GM12878 (cell line): Measurements from ENCODE around the gene MT1G.

ENCODE experiments used
- EZH2 ChIP-seq: IDR thresholded peaks from 2 replicates; pipeline ENCODE4 v1.6.1; 2012; ENCODE audit warnings: low read depth, mild to moderate bottlenecking, control low read depth, inconsistent platforms, low read length, borderline replicate concordance; ENCODE audit not compliant: control insufficient read depth
- GABPA ChIP-seq: IDR thresholded peaks from 2 replicates; pipeline ENCODE4 v1.6.1; 2014; ENCODE audit warnings: antibody characterized with exemption, low read depth, mild to moderate bottlenecking, inconsistent platforms
- KAT2A ChIP-seq: conservative IDR thresholded peaks from 2 replicates; pipeline ENCODE4 v1.6.1; 2011; ENCODE audit warnings: low read depth, low read length; ENCODE audit not compliant: control insufficient read depth
- MTA2 ChIP-seq: fragments of 450-650 bp; IDR thresholded peaks from 2 replicates; pipeline ENCODE4 v1.6.1; 2016; ENCODE audit warnings: low read depth, mild to moderate bottlenecking, moderate library complexity
- NR2C2 ChIP-seq: IDR thresholded peaks from 2 replicates; pipeline ENCODE4 v1.6.1; 2011; ENCODE audit warnings: borderline replicate concordance, low read depth; ENCODE audit not compliant: control insufficient read depth, insufficient read length
- NRF1 ChIP-seq: conservative IDR thresholded peaks from 2 replicates; pipeline ENCODE4 v1.6.1; 2011; ENCODE audit warnings: mild to moderate bottlenecking, low read depth, low read length, improper control_type of control experiment
- POLR2A ChIP-seq: IDR thresholded peaks from 2 replicates; pipeline ENCODE4 v1.6.1; 2011; ENCODE audit warnings: low read depth, mild to moderate bottlenecking, low read length
- TF ChIP-seq, protein P1 (sequence below): fragments of 450-650 bp; IDR thresholded peaks from 2 replicates; pipeline ENCODE4 v1.6.1; 2018; ENCODE audit warnings: mild to moderate bottlenecking, low read depth, moderate library complexity; ENCODE audit not compliant: partially characterized antibody
- TF ChIP-seq, protein P2 (sequence below), 3 experiments: IDR thresholded peaks in 2 of 3; conservative IDR thresholded peaks in 1 of 3; 2 replicates each; pipeline ENCODE4 v1.5.1; 2011; ENCODE audit warnings: low read depth in 3 of 3, low read length in 3 of 3, mild to moderate bottlenecking in 3 of 3, control low read depth in 2 of 3, moderate library complexity in 2 of 3, inconsistent platforms in 1 of 3, mixed read lengths in 1 of 3; ENCODE audit not compliant: control insufficient read depth in 2 of 3, insufficient read depth in 1 of 3; ENCODE audit errors: extremely low read depth in 1 of 3
- TF ChIP-seq, protein P3 (sequence below): fragments of 450-650 bp; formaldehyde crosslinking; IDR thresholded peaks from 2 replicates; pipeline ENCODE4 v1.4.0; 2022; ENCODE audit warnings: mild to moderate bottlenecking, moderate library complexity
- TF ChIP-seq, protein P4 (sequence below): fragments of 450-650 bp; IDR thresholded peaks from 2 replicates; pipeline ENCODE4 v1.6.1; 2017; ENCODE audit warnings: mild to moderate bottlenecking
- TF ChIP-seq, protein P5 (sequence below): IDR thresholded peaks from 2 replicates; pipeline ENCODE4 v1.6.1; 2012; ENCODE audit warnings: mild to moderate bottlenecking, low read depth, low read length

DNA sequence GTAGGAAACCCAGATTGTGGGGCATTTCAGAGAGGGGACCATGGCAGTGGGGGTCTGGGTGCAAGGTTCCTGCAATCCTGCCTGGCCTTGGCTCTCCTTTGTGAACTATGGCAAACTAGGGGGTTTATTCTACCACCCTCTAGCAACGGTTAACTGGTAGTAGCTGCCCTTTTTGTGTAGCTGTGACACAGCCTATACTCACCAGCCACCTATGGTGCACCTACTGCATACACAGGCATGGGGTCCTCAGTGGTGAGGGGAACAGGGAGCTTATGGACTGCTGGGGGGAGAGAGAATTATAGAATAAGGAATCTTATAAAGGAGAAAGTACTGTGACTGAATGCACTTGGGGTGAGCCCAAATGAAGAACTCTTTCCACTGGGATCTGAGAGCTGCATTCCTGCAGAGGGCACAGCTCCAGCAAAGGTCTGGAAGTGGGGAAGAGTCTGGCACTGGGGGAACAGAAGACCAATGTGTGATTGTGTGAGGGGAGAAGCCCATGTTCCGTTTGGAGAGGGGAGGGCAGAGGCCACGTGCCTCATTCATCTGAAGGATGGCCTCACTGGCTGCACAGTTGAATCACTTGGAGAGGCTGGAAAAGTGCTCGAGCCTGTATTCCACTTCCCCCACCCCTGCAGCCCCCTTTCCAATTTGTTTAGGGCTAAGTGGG is 16.5 kb upstream of the MT1G start:
- TF ChIP-seq, protein P1, sequence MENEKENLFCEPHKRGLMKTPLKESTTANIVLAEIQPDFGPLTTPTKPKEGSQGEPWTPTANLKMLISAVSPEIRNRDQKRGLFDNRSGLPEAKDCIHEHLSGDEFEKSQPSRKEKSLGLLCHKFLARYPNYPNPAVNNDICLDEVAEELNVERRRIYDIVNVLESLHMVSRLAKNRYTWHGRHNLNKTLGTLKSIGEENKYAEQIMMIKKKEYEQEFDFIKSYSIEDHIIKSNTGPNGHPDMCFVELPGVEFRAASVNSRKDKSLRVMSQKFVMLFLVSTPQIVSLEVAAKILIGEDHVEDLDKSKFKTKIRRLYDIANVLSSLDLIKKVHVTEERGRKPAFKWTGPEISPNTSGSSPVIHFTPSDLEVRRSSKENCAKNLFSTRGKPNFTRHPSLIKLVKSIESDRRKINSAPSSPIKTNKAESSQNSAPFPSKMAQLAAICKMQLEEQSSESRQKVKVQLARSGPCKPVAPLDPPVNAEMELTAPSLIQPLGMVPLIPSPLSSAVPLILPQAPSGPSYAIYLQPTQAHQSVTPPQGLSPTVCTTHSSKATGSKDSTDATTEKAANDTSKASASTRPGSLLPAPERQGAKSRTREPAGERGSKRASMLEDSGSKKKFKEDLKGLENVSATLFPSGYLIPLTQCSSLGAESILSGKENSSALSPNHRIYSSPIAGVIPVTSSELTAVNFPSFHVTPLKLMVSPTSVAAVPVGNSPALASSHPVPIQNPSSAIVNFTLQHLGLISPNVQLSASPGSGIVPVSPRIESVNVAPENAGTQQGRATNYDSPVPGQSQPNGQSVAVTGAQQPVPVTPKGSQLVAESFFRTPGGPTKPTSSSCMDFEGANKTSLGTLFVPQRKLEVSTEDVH = no peak
- TF ChIP-seq, protein P2, sequence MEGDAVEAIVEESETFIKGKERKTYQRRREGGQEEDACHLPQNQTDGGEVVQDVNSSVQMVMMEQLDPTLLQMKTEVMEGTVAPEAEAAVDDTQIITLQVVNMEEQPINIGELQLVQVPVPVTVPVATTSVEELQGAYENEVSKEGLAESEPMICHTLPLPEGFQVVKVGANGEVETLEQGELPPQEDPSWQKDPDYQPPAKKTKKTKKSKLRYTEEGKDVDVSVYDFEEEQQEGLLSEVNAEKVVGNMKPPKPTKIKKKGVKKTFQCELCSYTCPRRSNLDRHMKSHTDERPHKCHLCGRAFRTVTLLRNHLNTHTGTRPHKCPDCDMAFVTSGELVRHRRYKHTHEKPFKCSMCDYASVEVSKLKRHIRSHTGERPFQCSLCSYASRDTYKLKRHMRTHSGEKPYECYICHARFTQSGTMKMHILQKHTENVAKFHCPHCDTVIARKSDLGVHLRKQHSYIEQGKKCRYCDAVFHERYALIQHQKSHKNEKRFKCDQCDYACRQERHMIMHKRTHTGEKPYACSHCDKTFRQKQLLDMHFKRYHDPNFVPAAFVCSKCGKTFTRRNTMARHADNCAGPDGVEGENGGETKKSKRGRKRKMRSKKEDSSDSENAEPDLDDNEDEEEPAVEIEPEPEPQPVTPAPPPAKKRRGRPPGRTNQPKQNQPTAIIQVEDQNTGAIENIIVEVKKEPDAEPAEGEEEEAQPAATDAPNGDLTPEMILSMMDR (IDR thresholded peaks at IDR 0.05 in 2 of 3, conservative IDR thresholded peaks at IDR 0.05 in 1 of 3; ENCODE audit: control insufficient read depth in 2 of 3, extremely low read depth in 1 of 3, insufficient read depth in 1 of 3, low read depth in 3 of 3, low read length in 3 of 3) = no peak
- TF ChIP-seq NR2C2 = no peak
- no peak for TF ChIP-seq EZH2
- TF ChIP-seq, protein P3, sequence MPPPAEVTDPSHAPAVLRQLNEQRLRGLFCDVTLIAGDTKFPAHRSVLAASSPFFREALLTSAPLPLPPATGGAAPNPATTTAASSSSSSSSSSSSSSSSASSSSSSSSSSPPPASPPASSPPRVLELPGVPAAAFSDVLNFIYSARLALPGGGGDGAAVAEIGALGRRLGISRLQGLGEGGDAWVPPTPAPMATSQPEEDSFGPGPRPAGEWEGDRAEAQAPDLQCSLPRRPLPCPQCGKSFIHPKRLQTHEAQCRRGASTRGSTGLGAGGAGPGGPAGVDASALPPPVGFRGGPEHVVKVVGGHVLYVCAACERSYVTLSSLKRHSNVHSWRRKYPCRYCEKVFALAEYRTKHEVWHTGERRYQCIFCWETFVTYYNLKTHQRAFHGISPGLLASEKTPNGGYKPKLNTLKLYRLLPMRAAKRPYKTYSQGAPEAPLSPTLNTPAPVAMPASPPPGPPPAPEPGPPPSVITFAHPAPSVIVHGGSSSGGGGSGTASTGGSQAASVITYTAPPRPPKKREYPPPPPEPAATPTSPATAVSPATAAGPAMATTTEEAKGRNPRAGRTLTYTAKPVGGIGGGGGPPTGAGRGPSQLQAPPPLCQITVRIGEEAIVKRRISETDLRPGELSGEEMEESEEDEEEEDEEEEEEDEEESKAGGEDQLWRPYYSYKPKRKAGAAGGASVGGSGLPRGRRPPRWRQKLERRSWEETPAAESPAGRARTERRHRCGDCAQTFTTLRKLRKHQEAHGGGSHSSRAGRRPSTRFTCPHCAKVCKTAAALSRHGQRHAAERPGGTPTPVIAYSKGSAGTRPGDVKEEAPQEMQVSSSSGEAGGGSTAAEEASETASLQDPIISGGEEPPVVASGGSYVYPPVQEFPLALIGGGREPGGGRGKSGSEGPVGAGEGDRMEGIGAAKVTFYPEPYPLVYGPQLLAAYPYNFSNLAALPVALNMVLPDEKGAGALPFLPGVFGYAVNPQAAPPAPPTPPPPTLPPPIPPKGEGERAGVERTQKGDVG = no peak
- TF ChIP-seq NRF1 = no peak
- no peak for TF ChIP-seq KAT2A
- TF ChIP-seq, protein P4, sequence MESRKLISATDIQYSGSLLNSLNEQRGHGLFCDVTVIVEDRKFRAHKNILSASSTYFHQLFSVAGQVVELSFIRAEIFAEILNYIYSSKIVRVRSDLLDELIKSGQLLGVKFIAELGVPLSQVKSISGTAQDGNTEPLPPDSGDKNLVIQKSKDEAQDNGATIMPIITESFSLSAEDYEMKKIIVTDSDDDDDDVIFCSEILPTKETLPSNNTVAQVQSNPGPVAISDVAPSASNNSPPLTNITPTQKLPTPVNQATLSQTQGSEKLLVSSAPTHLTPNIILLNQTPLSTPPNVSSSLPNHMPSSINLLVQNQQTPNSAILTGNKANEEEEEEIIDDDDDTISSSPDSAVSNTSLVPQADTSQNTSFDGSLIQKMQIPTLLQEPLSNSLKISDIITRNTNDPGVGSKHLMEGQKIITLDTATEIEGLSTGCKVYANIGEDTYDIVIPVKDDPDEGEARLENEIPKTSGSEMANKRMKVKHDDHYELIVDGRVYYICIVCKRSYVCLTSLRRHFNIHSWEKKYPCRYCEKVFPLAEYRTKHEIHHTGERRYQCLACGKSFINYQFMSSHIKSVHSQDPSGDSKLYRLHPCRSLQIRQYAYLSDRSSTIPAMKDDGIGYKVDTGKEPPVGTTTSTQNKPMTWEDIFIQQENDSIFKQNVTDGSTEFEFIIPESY = no peak
- no peak for TF ChIP-seq MTA2
- TF ChIP-seq GABPA = no peak
- no peak for TF ChIP-seq POLR2A
- TF ChIP-seq, protein P5, sequence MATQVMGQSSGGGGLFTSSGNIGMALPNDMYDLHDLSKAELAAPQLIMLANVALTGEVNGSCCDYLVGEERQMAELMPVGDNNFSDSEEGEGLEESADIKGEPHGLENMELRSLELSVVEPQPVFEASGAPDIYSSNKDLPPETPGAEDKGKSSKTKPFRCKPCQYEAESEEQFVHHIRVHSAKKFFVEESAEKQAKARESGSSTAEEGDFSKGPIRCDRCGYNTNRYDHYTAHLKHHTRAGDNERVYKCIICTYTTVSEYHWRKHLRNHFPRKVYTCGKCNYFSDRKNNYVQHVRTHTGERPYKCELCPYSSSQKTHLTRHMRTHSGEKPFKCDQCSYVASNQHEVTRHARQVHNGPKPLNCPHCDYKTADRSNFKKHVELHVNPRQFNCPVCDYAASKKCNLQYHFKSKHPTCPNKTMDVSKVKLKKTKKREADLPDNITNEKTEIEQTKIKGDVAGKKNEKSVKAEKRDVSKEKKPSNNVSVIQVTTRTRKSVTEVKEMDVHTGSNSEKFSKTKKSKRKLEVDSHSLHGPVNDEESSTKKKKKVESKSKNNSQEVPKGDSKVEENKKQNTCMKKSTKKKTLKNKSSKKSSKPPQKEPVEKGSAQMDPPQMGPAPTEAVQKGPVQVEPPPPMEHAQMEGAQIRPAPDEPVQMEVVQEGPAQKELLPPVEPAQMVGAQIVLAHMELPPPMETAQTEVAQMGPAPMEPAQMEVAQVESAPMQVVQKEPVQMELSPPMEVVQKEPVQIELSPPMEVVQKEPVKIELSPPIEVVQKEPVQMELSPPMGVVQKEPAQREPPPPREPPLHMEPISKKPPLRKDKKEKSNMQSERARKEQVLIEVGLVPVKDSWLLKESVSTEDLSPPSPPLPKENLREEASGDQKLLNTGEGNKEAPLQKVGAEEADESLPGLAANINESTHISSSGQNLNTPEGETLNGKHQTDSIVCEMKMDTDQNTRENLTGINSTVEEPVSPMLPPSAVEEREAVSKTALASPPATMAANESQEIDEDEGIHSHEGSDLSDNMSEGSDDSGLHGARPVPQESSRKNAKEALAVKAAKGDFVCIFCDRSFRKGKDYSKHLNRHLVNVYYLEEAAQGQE = no peak
